Cardiac muscle cell (in vitro differentiated cells and primary cell): ENCODE results near the gene CCDC74A. TPM values are rescaled to one million over a fixed set of nuclear protein-coding genes. Genes with fewer than 3 reads are reported as not detected.
"Not testable (repeated sequence)": the region's sequence is repeated elsewhere in the genome, so short reads cannot be mapped to it uniquely, and the experiment has no call there.

ENCODE experiments used
- DNase-seq, 2 donors: peaks; one replicate each; pipeline versions ENCODE4 v3.0.0 to v3.0.0-alpha.2; 2010 to 2017; ENCODE audit warnings: low read depth in 1 of 2, low spot score in 1 of 2
- H3K27ac ChIP-seq: fragments of 200-600 bp; sonication (generic); 2 replicates; pipeline ENCODE4 v1.5.1; 2016
- H3K27me3 ChIP-seq: fragments of 200-600 bp; sonication (generic); 2 replicates; pipeline ENCODE4 v1.6.0; 2016; ENCODE audit warnings: control low read depth
- H3K36me3 ChIP-seq: fragments of 200-600 bp; sonication (generic); 2 replicates; pipeline ENCODE4 v1.5.1; 2016; ENCODE audit warnings: control low read depth
- H3K4me1 ChIP-seq: fragments of 200-600 bp; sonication (generic); 2 replicates; pipeline ENCODE4 v1.8.1; 2017; ENCODE audit warnings: low read depth, mild to moderate bottlenecking, mixed run types
- H3K4me3 ChIP-seq: fragments of 200-600 bp; sonication (generic); 2 replicates; pipeline ENCODE4 v1.5.1; 2016; ENCODE audit warnings: mild to moderate bottlenecking
- H3K9me3 ChIP-seq: fragments of 200-600 bp; sonication (generic); 2 replicates; pipeline ENCODE4 v1.5.1; 2017; ENCODE audit warnings: low read depth, mild to moderate bottlenecking, control low read depth
- CTCF ChIP-seq: IDR thresholded peaks from 2 replicates; pipeline ENCODE4 v1.5.1; 2012; ENCODE audit warnings: low read depth, mild to moderate bottlenecking, low read length
- polyA plus RNA-seq: library from polyadenylated mRNA; unstranded; fragments of >200 nt; fragmentation: Nextera tagmentation; extraction: Ambion mirVana; gene quantifications from 2 replicates; pipeline ENCODE4 v1.2.1, GENCODE V29; 2016
- total RNA-seq: library from RNA; depleted of rRNA; stranded (reverse); fragments of >200 nt; gene quantifications from 2 replicates; pipeline ENCODE4 v1.2.3, GENCODE V29; 2016

CCDC74A gene
- total and polyA plus RNA-seq, 2 experiments from 2014 or later: 10.4 to 20.6 TPM

DNA sequence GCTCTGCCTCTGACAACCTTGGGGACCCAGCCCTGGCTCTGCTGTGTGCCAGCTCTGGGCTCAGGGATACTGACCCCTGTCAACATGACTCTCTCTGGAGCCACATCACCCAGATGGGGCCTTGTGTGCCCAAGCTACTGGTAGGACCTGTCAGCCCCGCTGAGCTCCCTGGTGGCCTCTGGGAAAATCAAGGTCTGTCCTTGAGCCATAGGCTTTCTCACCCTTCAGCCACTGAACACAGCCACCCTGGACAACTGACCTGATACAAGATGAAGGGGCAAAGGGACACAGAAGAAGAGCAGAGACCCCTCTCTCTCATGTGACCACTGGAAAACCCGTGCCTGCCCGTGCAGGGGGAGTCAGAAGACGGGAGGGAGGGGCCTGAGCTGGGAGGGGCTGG, 7.8 kb downstream of the CCDC74A start:
- Histone ChIP-seq H3K4me1 (no peaks in the 10 kb centered on the region), H3K27me3 (no peaks in the 10 kb centered on the region), H3K4me3 (no peak overlapping the region), H3K27ac (no peak overlapping the region), H3K9me3 (no peaks in the 10 kb centered on the region), H3K36me3 (no peaks in the 10 kb centered on the region)
- no peak for TF ChIP-seq CTCF
- no peak for DNase-seq

GRCh38 chr2:131535951-131536826, 8.5 kb downstream of the CCDC74A start:
- not testable (repeated sequence) for H3K36me3 ChIP-seq, DNase-seq, H3K27ac ChIP-seq, H3K9me3 ChIP-seq, H3K4me1 ChIP-seq, H3K4me3 ChIP-seq, H3K27me3 ChIP-seq

DNA sequence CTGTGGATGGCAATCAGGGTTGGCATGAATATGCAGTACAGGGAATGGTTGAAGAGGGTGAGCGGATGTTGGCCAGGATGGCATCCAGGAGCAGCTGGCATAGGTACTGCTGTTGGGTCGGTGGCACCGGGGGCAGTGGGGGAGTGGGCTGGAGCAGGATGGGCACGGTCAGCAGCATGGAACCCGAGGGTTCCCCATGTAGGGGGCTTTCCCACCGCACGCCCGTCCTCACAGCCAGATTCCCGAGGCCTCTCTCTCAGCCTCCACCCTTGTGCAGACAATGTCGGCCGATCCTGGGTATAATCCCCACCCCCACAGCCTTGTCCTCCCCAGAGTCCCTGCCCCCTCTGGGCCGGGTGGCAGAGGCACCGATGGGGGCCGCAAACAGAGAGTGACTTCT, 9.2 kb downstream of the CCDC74A start:
- DNase-seq, H3K27ac ChIP-seq, H3K4me3 ChIP-seq, H3K9me3 ChIP-seq, H3K36me3 ChIP-seq, H3K27me3 ChIP-seq, H3K4me1 ChIP-seq: not testable (repeated sequence)

- not testable (repeated sequence) for H3K36me3 ChIP-seq, H3K4me3 ChIP-seq, H3K27me3 ChIP-seq, DNase-seq, H3K9me3 ChIP-seq, H3K4me1 ChIP-seq, H3K27ac ChIP-seq
These were observed 11.2 kb downstream of the CCDC74A start for GRCh38 chr2:131538856-131539255.

- no peaks in the 10 kb centered on the region for H3K9me3 ChIP-seq
- no peak overlapping the region for H3K27ac ChIP-seq
- H3K4me1 ChIP-seq: no peaks in the 10 kb centered on the region
- DNase-seq: no peak
- H3K36me3 ChIP-seq: no peaks in the 10 kb centered on the region
- no peak overlapping the region for H3K4me3 ChIP-seq
- H3K27me3 ChIP-seq: no peaks in the 10 kb centered on the region
- no peak for TF ChIP-seq CTCF
These were observed 15.0 kb downstream of the CCDC74A start for GRCh38 chr2:131542438-131543384.

GRCh38 chr2:131543385-131543891, 15.8 kb downstream of the CCDC74A start:
- H3K4me1 ChIP-seq: no peaks in the 10 kb centered on the region
- no peak for DNase-seq
- H3K9me3 ChIP-seq: no peaks in the 10 kb centered on the region
- no peak overlapping the region for H3K27ac ChIP-seq
- TF ChIP-seq CTCF: no peak
- no peaks in the 10 kb centered on the region for H3K36me3 ChIP-seq
- no peak overlapping the region for H3K4me3 ChIP-seq
- H3K27me3 ChIP-seq: no peaks in the 10 kb centered on the region

DNA sequence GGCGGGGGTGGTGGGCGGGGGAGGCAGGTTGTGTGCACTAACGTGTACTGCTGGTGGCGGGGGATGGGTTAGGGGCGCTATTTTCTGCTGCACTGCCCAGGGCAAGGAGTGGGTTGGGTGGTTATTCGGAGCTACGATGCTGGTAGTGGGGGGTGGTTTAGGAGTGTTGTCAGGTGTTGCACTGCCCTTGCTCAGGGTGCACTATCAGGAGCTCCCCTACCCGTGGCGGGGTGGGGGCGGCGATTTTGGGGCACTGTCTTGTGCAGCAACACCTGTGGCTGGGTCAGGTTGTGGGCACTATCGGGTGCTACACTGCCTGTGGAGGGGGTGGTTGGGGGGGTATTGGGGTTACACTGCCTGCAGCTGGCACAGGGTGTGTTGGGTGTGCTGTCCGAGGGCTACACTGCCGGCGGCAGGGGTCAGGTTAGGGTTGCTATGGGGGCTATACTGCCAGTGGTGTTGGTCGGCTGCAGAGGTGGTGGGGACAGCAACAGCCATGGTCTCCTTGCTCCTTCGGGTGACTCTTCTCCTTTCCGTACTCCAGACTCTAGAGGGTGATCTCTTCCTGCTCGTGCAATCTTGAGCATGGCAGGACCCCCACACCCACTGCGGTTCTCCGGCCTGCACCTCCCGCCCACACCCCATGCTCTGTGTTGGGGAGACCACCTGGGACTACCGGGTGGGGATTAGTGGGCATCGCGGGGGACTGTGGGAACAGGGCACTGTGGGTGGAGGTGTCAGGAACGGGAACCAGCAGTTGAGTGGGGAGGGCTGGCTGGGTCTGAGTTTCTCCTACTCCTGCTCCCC, 16.5 kb downstream of the CCDC74A start:
- not testable (repeated sequence) for H3K27me3 ChIP-seq, H3K27ac ChIP-seq, DNase-seq, H3K9me3 ChIP-seq, H3K4me3 ChIP-seq, H3K36me3 ChIP-seq, H3K4me1 ChIP-seq

GRCh38 chr2:131544813-131545165, 17.1 kb downstream of the CCDC74A start:
- H3K27me3 ChIP-seq, H3K4me1 ChIP-seq, DNase-seq, H3K4me3 ChIP-seq, H3K36me3 ChIP-seq, H3K27ac ChIP-seq, H3K9me3 ChIP-seq: not testable (repeated sequence)
